Astrocyte (in vitro differentiated cells and primary cell): ENCODE measurements around the gene DHX40. TPM values are rescaled to one million over a fixed set of nuclear protein-coding genes. Genes with fewer than 3 reads are reported as not detected.

Experiments
- DNase-seq: peaks from one replicate; pipeline ENCODE4 v3.0.0-alpha.2; 2010; ENCODE audit warnings: low read depth
- FAIRE-seq: peaks from 2 replicates; lab custom pipeline; 2011; peaks lifted over from hg19 to GRCh38; lab: Jason Lieb, UNC
- H2AFZ ChIP-seq: 2 replicates; pipeline ENCODE4 v1.6.0; 2012; ENCODE audit warnings: low read depth, low read length, inconsistent platforms
- H3K27ac ChIP-seq: 2 replicates; pipeline ENCODE4 v1.5.1; 2011; ENCODE audit warnings: low read depth, low read length, inconsistent platforms
- H3K27me3 ChIP-seq: 2 replicates; pipeline ENCODE4 v1.6.0; 2011; ENCODE audit warnings: low read length, inconsistent platforms; ENCODE audit not compliant: insufficient read depth
- H3K36me3 ChIP-seq: 2 replicates; pipeline ENCODE4 v1.5.1; 2011; ENCODE audit warnings: low read length, inconsistent platforms; ENCODE audit not compliant: insufficient read depth
- H3K4me1 ChIP-seq: 2 replicates; pipeline ENCODE4 v1.5.1; 2011; ENCODE audit warnings: low read length, inconsistent platforms; ENCODE audit not compliant: insufficient read depth
- H3K4me2 ChIP-seq: 2 replicates; pipeline ENCODE4 v1.6.0; 2012; ENCODE audit warnings: low read length, inconsistent platforms
- H3K4me3 ChIP-seq: 2 replicates; pipeline ENCODE4 v1.5.1; 2011; ENCODE audit warnings: low read depth, mild to moderate bottlenecking, low read length, inconsistent platforms; ENCODE audit not compliant: insufficient read depth
- H3K79me2 ChIP-seq: 2 replicates; pipeline ENCODE4 v1.6.0; 2012; ENCODE audit warnings: mild to moderate bottlenecking, low read length, inconsistent platforms; ENCODE audit not compliant: insufficient read depth
- H3K9ac ChIP-seq: 2 replicates; pipeline ENCODE4 v1.6.0; 2012; ENCODE audit warnings: mild to moderate bottlenecking, low read length, inconsistent platforms
- H3K9me3 ChIP-seq: 2 replicates; pipeline ENCODE4 v1.5.1; 2012; ENCODE audit warnings: low read depth, mild to moderate bottlenecking, low read length, inconsistent platforms; ENCODE audit not compliant: insufficient read depth
- H4K20me1 ChIP-seq: 2 replicates; pipeline ENCODE4 v1.6.0; 2012; ENCODE audit warnings: low read length, inconsistent platforms; ENCODE audit not compliant: insufficient read depth
- H3K27ac Mint-ChIP-seq: one replicate; pipeline ENCODE4 v1.8.0; 2021; ENCODE audit warnings: mild to moderate bottlenecking, mixed read lengths; ENCODE audit not compliant: unreplicated experiment
- H3K27me3 Mint-ChIP-seq: one replicate; pipeline ENCODE4 v1.8.0; 2021; ENCODE audit warnings: low read depth, mixed read lengths; ENCODE audit not compliant: unreplicated experiment
- H3K36me3 Mint-ChIP-seq: one replicate; pipeline ENCODE4 v1.8.0; 2021; ENCODE audit warnings: low read depth, mixed read lengths; ENCODE audit not compliant: unreplicated experiment
- H3K4me1 Mint-ChIP-seq: one replicate; pipeline ENCODE4 v1.8.0; 2021; ENCODE audit warnings: low read depth, mixed read lengths; ENCODE audit not compliant: unreplicated experiment
- H3K4me3 Mint-ChIP-seq: one replicate; pipeline ENCODE4 v1.8.0; 2021; ENCODE audit warnings: mild to moderate bottlenecking, moderate library complexity, mixed read lengths; ENCODE audit not compliant: unreplicated experiment
- H3K9me3 Mint-ChIP-seq: one replicate; pipeline ENCODE4 v1.8.0; 2021; ENCODE audit warnings: mild to moderate bottlenecking, mixed read lengths; ENCODE audit not compliant: unreplicated experiment
- CTCF ChIP-seq: IDR thresholded peaks from 2 replicates; pipeline ENCODE4 v1.5.1; 2011; ENCODE audit warnings: low read depth, mild to moderate bottlenecking, inconsistent platforms, low read length, moderate library complexity; ENCODE audit not compliant: insufficient read depth
- EZH2 ChIP-seq: IDR thresholded peaks from 2 replicates; pipeline ENCODE4 v1.6.1; 2012; ENCODE audit warnings: mild to moderate bottlenecking, low read length, inconsistent platforms; ENCODE audit not compliant: insufficient read depth
- total RNA-seq: library from RNA; stranded (reverse); gene quantifications from 2 replicates; pipeline ENCODE4 v1.2.1, GENCODE V29; 2021

DHX40 gene
- total RNA-seq, 1 donor from 2014 or later = 31.0 TPM

- H3K36me3 Mint-ChIP-seq = peaks cover 2% of the 10 kb centered on the region
- Histone ChIP-seq H3K27ac (no peak overlapping the region), H3K9me3 (no peaks in the 10 kb centered on the region), H2AFZ (no peak overlapping the region), H3K27me3 (peaks cover 3% of the 10 kb centered on the region), H3K4me2 (no peak overlapping the region), H3K36me3 (no peaks in the 10 kb centered on the region), H3K9ac (no peak overlapping the region), H3K79me2 (no peaks in the 10 kb centered on the region), H4K20me1 (no peaks in the 10 kb centered on the region), H3K4me3 (no peak overlapping the region), H3K4me1 (no peaks in the 10 kb centered on the region)
- no peaks in the 10 kb centered on the region for H3K9me3 Mint-ChIP-seq
- TF ChIP-seq CTCF (no peak), EZH2 (no peak)
- no peak for FAIRE-seq
- H3K27ac Mint-ChIP-seq = no peak overlapping the region
- no peak overlapping the region for H3K4me3 Mint-ChIP-seq
- H3K27me3 Mint-ChIP-seq = peaks cover 12% of the 10 kb centered on the region
- DNase-seq = no peak
- H3K4me1 Mint-ChIP-seq = no peaks in the 10 kb centered on the region
Observed at GRCh38 chr17:59527325-59527917, 38.0 kb upstream of the DHX40 start.

- Histone ChIP-seq H3K4me3 (no peak overlapping the region), H3K27me3 (peaks cover 6% of the 10 kb centered on the region), H3K36me3 (no peaks in the 10 kb centered on the region), H3K79me2 (no peaks in the 10 kb centered on the region), H4K20me1 (no peaks in the 10 kb centered on the region), H3K4me2 (no peak overlapping the region), H3K4me1 (no peaks in the 10 kb centered on the region), H3K9me3 (no peaks in the 10 kb centered on the region), H3K27ac (no peak overlapping the region), H3K9ac (no peak overlapping the region), H2AFZ (no peak overlapping the region)
- Mint-ChIP-seq H3K27ac (no peak overlapping the region), H3K9me3 (peaks cover 2% of the 10 kb centered on the region), H3K4me1 (no peaks in the 10 kb centered on the region), H3K36me3 (peaks cover 2% of the 10 kb centered on the region), H3K4me3 (no peak overlapping the region), H3K27me3 (peaks cover 12% of the 10 kb centered on the region)
- FAIRE-seq (no peak), DNase-seq (no peak)
- TF ChIP-seq CTCF (no peak), EZH2 (no peak)
Observed at GRCh38 chr17:59527931-59528330, 37.5 kb upstream of the DHX40 start.

- Histone ChIP-seq H3K9me3 (no peaks in the 10 kb centered on the region), H4K20me1 (no peaks in the 10 kb centered on the region), H3K27me3 (peaks cover 6% of the 10 kb centered on the region), H3K36me3 (no peaks in the 10 kb centered on the region), H3K27ac (no peak overlapping the region), H3K4me3 (no peak overlapping the region), H3K4me2 (no peak overlapping the region), H3K9ac (no peak overlapping the region), H2AFZ (no peak overlapping the region), H3K79me2 (no peaks in the 10 kb centered on the region), H3K4me1 (no peaks in the 10 kb centered on the region)
- DNase-seq (no peak), FAIRE-seq (no peak)
- Mint-ChIP-seq H3K27ac (no peak overlapping the region), H3K4me3 (no peak overlapping the region), H3K36me3 (peaks cover 2% of the 10 kb centered on the region), H3K4me1 (no peaks in the 10 kb centered on the region), H3K9me3 (peaks cover 2% of the 10 kb centered on the region), H3K27me3 (peaks cover 15% of the 10 kb centered on the region)
- TF ChIP-seq EZH2 = no peak
- no peak for TF ChIP-seq CTCF
Observed at GRCh38 chr17:59530531-59530930, 34.9 kb upstream of the DHX40 start.
